Measurements from ENCODE around the gene DYRK1A. TPM values are rescaled to one million over a fixed set of nuclear protein-coding genes. Genes with fewer than 3 reads are reported as not detected.

The DYRK1A gene
- total and polyA plus RNA-seq, 10 of the 15 experiments (the other 5 are each of a cell fraction or from before 2014, with no cell fraction given): 2.4 to 68.6 (median 30.7) TPM

DNA sequence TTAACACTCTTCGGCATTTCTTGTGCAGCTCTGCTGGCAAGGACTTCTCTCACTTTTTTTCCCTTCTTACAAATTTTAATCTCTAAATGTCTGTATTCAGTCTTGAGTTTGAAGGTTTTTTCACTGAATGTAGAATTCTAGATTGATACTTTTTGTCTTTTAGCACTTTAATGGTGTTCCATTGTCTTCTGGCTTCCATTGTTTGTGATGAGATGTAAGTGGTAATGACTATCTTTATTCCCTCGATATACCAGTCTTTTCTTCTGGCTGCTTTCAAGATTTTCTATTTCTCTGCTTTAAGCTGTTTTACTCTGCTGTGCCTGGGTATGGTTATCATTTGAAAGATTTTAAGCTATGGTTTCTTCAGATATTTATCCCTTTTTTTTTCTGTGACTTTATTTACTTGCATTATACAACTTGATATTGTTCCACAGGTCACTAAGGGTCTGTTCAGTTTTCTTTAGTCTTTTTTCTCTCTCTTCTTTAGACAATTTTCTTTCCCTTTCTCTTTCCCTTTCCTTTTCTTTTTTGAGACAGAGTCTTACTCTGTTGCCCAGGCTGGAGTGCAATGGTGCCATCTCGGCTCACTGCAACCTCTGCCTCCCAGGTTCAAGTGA, 35.8 kb downstream of the DYRK1A start:
- FAIRE-seq (no peak), ATAC-seq (no peak), DNase-seq (ENCODE audit: low read depth, low spot score) (no peak)
- H4K20me1 ChIP-seq (ENCODE audit: control insufficient read depth, insufficient read depth): peaks cover 9% of the 10 kb centered on the region
- peaks cover 20% of the 10 kb centered on the region for H3K4me1 ChIP-seq (ENCODE audit: control insufficient read depth, insufficient read depth, low read length)
- SMC1A ChIA-PET (ENCODE audit: uncharacterized antibody, unreplicated experiment): interaction anchor here (0.8 to 1.3 kb wide), 4 partner anchors 8 to 20 kb away, joined by 3 to 6 read pairs (median 5); no protein-coding TSS in a partner anchor
- no peak overlapping the region for H3K9ac ChIP-seq (ENCODE audit: control insufficient read depth, insufficient read depth, low read length)
- H3K9me3 ChIP-seq (replicated peaks; ENCODE audit: control insufficient read depth, insufficient read depth, low read length): peaks cover 15% of the 10 kb centered on the region
- CTCF ChIA-PET: interaction anchor here (0.5 to 1.3 kb wide), 6 partner anchors 8 to 1081 kb away, joined by 3 to 4 read pairs (median 4); no protein-coding TSS in a partner anchor
- H3K27ac ChIP-seq (ENCODE audit: control insufficient read depth, insufficient read depth): no peak overlapping the region
- no peak overlapping the region for H3K4me2 ChIP-seq (ENCODE audit: control insufficient read depth, insufficient read depth)
- 84% methylated on average over 3 of the region's 3 CpGs for WGBS (ENCODE audit: insufficient coverage, insufficient replicate concordance, low lambda C conversion rate, missing lambda C conversion rate)
- no peaks in the 10 kb centered on the region for H3K27me3 ChIP-seq (replicated peaks in 1 of 2; ENCODE audit: control insufficient read depth in 2 of 2, insufficient read depth in 2 of 2, low read length in 1 of 2)
- intact Hi-C loops (cut with micrococcal nuclease; ENCODE audit: unreplicated experiment): no loop called here
- TF ChIP-seq HDAC2 (IDR thresholded peaks at IDR 0.05) (no peak), CBX5 (IDR thresholded peaks at IDR 0.05; ENCODE audit: low read depth) (peak; percentile 97)
- TF ChIP-seq, protein P1, sequence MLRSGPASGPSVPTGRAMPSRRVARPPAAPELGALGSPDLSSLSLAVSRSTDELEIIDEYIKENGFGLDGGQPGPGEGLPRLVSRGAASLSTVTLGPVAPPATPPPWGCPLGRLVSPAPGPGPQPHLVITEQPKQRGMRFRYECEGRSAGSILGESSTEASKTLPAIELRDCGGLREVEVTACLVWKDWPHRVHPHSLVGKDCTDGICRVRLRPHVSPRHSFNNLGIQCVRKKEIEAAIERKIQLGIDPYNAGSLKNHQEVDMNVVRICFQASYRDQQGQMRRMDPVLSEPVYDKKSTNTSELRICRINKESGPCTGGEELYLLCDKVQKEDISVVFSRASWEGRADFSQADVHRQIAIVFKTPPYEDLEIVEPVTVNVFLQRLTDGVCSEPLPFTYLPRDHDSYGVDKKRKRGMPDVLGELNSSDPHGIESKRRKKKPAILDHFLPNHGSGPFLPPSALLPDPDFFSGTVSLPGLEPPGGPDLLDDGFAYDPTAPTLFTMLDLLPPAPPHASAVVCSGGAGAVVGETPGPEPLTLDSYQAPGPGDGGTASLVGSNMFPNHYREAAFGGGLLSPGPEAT (IDR thresholded peaks at IDR 0.05; ENCODE audit: low read depth): 0 out of 2 replicates have a peak, but pooled peaks have one; percentile 40
- H3K4me3 ChIP-seq: no peak overlapping the region
- no TSS peak for BruUV-seq (replicated peaks)
- POLR2A ChIA-PET: no interaction called here
- RAD21 ChIA-PET (ENCODE audit: unreplicated experiment): interaction anchor here (0.8 kb wide), 1 partner anchor 18 kb away, joined by 3 read pairs; no protein-coding TSS in a partner anchor
- H3K36me3 ChIP-seq (ENCODE audit: control insufficient read depth in 2 of 2, insufficient read depth in 2 of 2, low read length in 1 of 2): no peaks in the 10 kb centered on the region
- H3K79me2 ChIP-seq (ENCODE audit: control insufficient read depth, insufficient read depth, low read length): peaks cover 95% of the 10 kb centered on the region
- in situ Hi-C loops (cut with MboI): no loop called here
- H2AFZ ChIP-seq (ENCODE audit: control insufficient read depth, low read depth, low read length): no peak overlapping the region

DNA sequence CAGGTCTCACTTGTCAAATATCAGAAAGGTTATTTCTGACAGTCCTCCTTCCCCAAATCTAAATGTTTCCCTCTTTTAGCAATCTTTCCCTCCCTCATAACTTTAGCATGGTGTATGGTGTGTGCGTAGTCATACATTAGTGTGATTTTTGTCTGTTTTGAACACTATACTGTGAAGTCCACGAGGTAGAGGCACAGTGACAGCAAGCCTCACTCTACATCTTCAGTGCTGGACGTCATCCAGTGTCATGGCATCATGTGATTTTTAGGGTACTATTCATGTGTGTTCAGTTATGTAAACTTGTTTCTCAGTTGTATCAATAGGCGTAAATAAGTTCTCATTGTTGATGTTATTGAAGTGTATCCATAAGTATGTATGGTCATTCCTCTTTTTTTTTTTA, 39.1 kb downstream of the DYRK1A start:
- H3K79me2 ChIP-seq (ENCODE audit: control insufficient read depth, insufficient read depth, low read length): peaks cover 97% of the 10 kb centered on the region
- peaks cover 6% of the 10 kb centered on the region for H4K20me1 ChIP-seq (ENCODE audit: control insufficient read depth, insufficient read depth)
- ChIA-PET POLR2A (no interaction called here), SMC1A (ENCODE audit: uncharacterized antibody, unreplicated experiment) (interaction anchor here (1.4 to 2.0 kb wide), 3 partner anchors 9 to 34 kb away, joined by 4 to 5 read pairs (median 5); no protein-coding TSS in a partner anchor), RAD21 (ENCODE audit: unreplicated experiment) (no interaction called here), CTCF (no interaction called here)
- no peak overlapping the region for H3K9ac ChIP-seq (ENCODE audit: control insufficient read depth, insufficient read depth, low read length)
- no peak overlapping the region for H3K4me2 ChIP-seq (ENCODE audit: control insufficient read depth, insufficient read depth)
- H3K4me1 ChIP-seq (ENCODE audit: control insufficient read depth, insufficient read depth, low read length): peaks cover 33% of the 10 kb centered on the region
- BruUV-seq (replicated peaks): no TSS peak
- H2AFZ ChIP-seq (ENCODE audit: control insufficient read depth, low read depth, low read length): no peak overlapping the region
- intact Hi-C loops (cut with micrococcal nuclease; ENCODE audit: unreplicated experiment): loop anchor here (5.0 kb wide), 1 partner anchor 33 kb away; no protein-coding TSS in a partner anchor
- TF ChIP-seq CREB1 (IDR thresholded peaks at IDR 0.05; ENCODE audit: low read depth) (peak; percentile 37; the same call in 1 of the 2 replicates), ESRRA (IDR thresholded peaks at IDR 0.05; ENCODE audit: low read length) (no peak)
- DNase-seq (ENCODE audit: low read depth, low spot score) (no peak), FAIRE-seq (no peak), ATAC-seq (peak; percentile 8; the same call in 1 of the 3 replicates)
- no peak overlapping the region for H3K4me3 ChIP-seq
- 63% methylated on average over 4 of the region's 4 CpGs for WGBS (ENCODE audit: insufficient coverage, insufficient replicate concordance, low lambda C conversion rate, missing lambda C conversion rate)
- H3K27ac ChIP-seq (ENCODE audit: control insufficient read depth, insufficient read depth): peak overlapping the region; percentile 18; the same call in 1 of the 2 replicates
- no peaks in the 10 kb centered on the region; a peak in 1 of 4 replicates for H3K36me3 ChIP-seq (ENCODE audit: control insufficient read depth in 2 of 2, insufficient read depth in 2 of 2, low read length in 1 of 2)
- no peaks in the 10 kb centered on the region for H3K27me3 ChIP-seq (replicated peaks in 1 of 2; ENCODE audit: control insufficient read depth in 2 of 2, insufficient read depth in 2 of 2, low read length in 1 of 2)
- in situ Hi-C loops (cut with MboI): no loop called here
- H3K9me3 ChIP-seq (replicated peaks; ENCODE audit: control insufficient read depth, insufficient read depth, low read length): peaks cover 13% of the 10 kb centered on the region; the same call in 2 of the 3 replicates

All from GM12878 (cell line).